K562 (cell line): Measurements from ENCODE around the gene RINL. TPM values are rescaled to one million over a fixed set of nuclear protein-coding genes. Genes with fewer than 3 reads are reported as not detected.

Experiments used
- ATAC-seq: fragments of 200-7000 bp; cut with Tn5 transposase; 3 replicates; pipeline ENCODE4 v1.9.1; 2020; ENCODE audit warnings: moderate library complexity
- BruUV-seq: library from RNA; stranded (reverse); fragments of 400-500 nt; replicated peaks from 2 replicates; lab custom pipeline; 2021; lab: Mats Ljungman, UMichigan
- CTCF ChIA-PET: fragments of 300-600 bp; formaldehyde crosslinking; extraction: SDS; loops from one replicate; lab custom pipeline; 2021; ENCODE audit warnings: low intra/inter-chr PET ratio; lab: Yijun Ruan, JAX
- POLR2A ChIA-PET: fragments of 300-600, 350-650 bp; sonication (Branson Sonifier 250); formaldehyde crosslinking; extraction: SDS; loops from one replicate; lab custom pipeline; 2021; ENCODE audit warnings: antibody characterized with exemption, inconsistent platforms; lab: Yijun Ruan, JAX
- DNase-seq, 4 experiments: peaks; one replicate each; pipeline versions ENCODE4 v3.0.0 to v3.0.0-alpha.2; 2011 to 2018; ENCODE audit warnings: low spot score in 3 of 4, mixed read lengths in 3 of 4; ENCODE audit errors: extremely low read depth in 1 of 4
- FAIRE-seq: peaks from 2 replicates; lab custom pipeline; 2011; peaks lifted over from hg19 to GRCh38; lab: Jason Lieb, UNC
- H2AFZ ChIP-seq: 2 replicates; pipeline ENCODE4 v1.6.0; 2011; ENCODE audit warnings: low read depth, low read length, control low read depth, inconsistent platforms
- H3K27ac ChIP-seq: fragments of 200-600 bp; 3 replicates; pipeline ENCODE4 v1.8.0; 2011; ENCODE audit warnings: low read depth, mild to moderate bottlenecking, control low read depth, inconsistent platforms, low read length, moderate library complexity, mixed read lengths; ENCODE audit errors: extremely low read depth
- H3K27me3 ChIP-seq, 2 experiments: fragments of 300-600 bp in 1 of 2; 2 replicates in 1 of 2; 3 replicates in 1 of 2; pipeline versions ENCODE4 v1.6.0 to v1.8.0; 2011; ENCODE audit warnings: inconsistent platforms in 2 of 2, low read length in 2 of 2, mild to moderate bottlenecking in 1 of 2, mixed read lengths in 1 of 2, moderate library complexity in 1 of 2; ENCODE audit not compliant: control insufficient read depth in 2 of 2, insufficient read depth in 2 of 2
- H3K36me3 ChIP-seq: fragments of 300-600 bp; 3 replicates; pipeline ENCODE4 v1.8.0; 2011; ENCODE audit warnings: mild to moderate bottlenecking, low read length, inconsistent platforms; ENCODE audit not compliant: control insufficient read depth, insufficient read depth
- H3K4me1 ChIP-seq, 2 experiments: fragments of 200-600 bp in 1 of 2; replicated peaks in 1 of 2; 2 replicates in 1 of 2; 3 replicates in 1 of 2; pipeline versions ENCODE4 v1.5.1 to v1.8.0; 2011; ENCODE audit warnings: inconsistent platforms in 2 of 2, low read length in 2 of 2, mild to moderate bottlenecking in 1 of 2, mixed read lengths in 1 of 2, moderate library complexity in 1 of 2; ENCODE audit not compliant: control insufficient read depth in 2 of 2, insufficient read depth in 2 of 2
- H3K4me2 ChIP-seq: 2 replicates; pipeline ENCODE4 v1.6.1; 2011; ENCODE audit warnings: low read length, control low read depth, inconsistent platforms, mixed read lengths; ENCODE audit not compliant: insufficient read depth
- H3K4me3 ChIP-seq: fragments of 200-600 bp; sonication (generic), shearing (Covaris generic); 2 replicates; pipeline ENCODE4 v1.5.1; 2016; ENCODE audit warnings: control low read depth, inconsistent platforms
- H3K79me2 ChIP-seq: fragments of 200-600 bp; 3 replicates; pipeline ENCODE4 v1.8.0; 2011; ENCODE audit warnings: low read length, inconsistent platforms; ENCODE audit not compliant: control insufficient read depth, insufficient read depth
- H3K9ac ChIP-seq, 2 experiments: 2 replicates each; pipeline versions ENCODE4 v1.6.0 to v1.6.1; 2011; ENCODE audit warnings: low read depth in 2 of 2, low read length in 2 of 2, control low read depth in 1 of 2, inconsistent platforms in 1 of 2, mild to moderate bottlenecking in 1 of 2, mixed read lengths in 1 of 2; ENCODE audit not compliant: insufficient read depth in 1 of 2
- H3K9me1 ChIP-seq: one replicate; pipeline ENCODE4 v1.6.0; 2011; ENCODE audit warnings: inconsistent platforms, mild to moderate bottlenecking, low read length, moderate library complexity; ENCODE audit not compliant: control insufficient read depth, insufficient read depth
- H3K9me3 ChIP-seq: replicated peaks from 2 replicates; pipeline ENCODE4 v1.5.1; 2011; ENCODE audit warnings: low read depth, low read length, inconsistent platforms; ENCODE audit not compliant: control insufficient read depth, insufficient read depth
- H4K20me1 ChIP-seq: replicated peaks from 2 replicates; pipeline ENCODE4 v1.6.1; 2011; ENCODE audit warnings: low read length, inconsistent platforms, mixed read lengths; ENCODE audit not compliant: control insufficient read depth, insufficient read depth
- CTBP1 ChIP-seq: fragments of 450-650 bp; IDR thresholded peaks from 2 replicates; pipeline ENCODE4 v1.6.1; 2016; ENCODE audit warnings: borderline replicate concordance
- SMAD3 ChIP-seq: fragments of 450-650 bp; formaldehyde crosslinking; conservative IDR thresholded peaks from 2 replicates; pipeline ENCODE4 v1.4.0; 2020; ENCODE audit warnings: mild to moderate bottlenecking
- ZNF280B ChIP-seq: fragments of 250-450 bp; sonication (Bioruptor Pico); IDR thresholded peaks from 2 replicates; pipeline ENCODE4 v1.5.1; 2021; ENCODE audit warnings: mild to moderate bottlenecking
- WGBS: fragments of 100-300 bp; shearing (Covaris generic); methylation state at CpG from one replicate; pipeline ENCODE4 v1.1.6; 2016; ENCODE audit warnings: low coverage, mixed read lengths; ENCODE audit not compliant: insufficient coverage; ENCODE audit errors: missing lambda C conversion rate; 5-methylcytosine and 5-hydroxymethylcytosine counted together
- in situ Hi-C: fragments of 300-500 bp; cut with MboI; formaldehyde crosslinking; loops from 4 replicates; pipeline ENCODE4 v1.15.0; 2018; ENCODE audit warnings: inconsistent platforms, mixed read lengths
- intact Hi-C: fragments of 100-400 bp; cut with micrococcal nuclease; formaldehyde crosslinking; loops from 2 replicates; pipeline ENCODE4 v1.14.2; 2022
- polyA plus RNA-seq, 8 experiments: library from polyadenylated mRNA; depleted of rRNA in 4 of 8; stranded (reverse) in 5 of 8; unstranded in 3 of 8; fragments of >200 nt; fragmentation: Nextera tagmentation in 2 of 8; fragmentation: Illumina TruSeq in 1 of 8; extraction: Ambion mirVana in 2 of 8; extraction: Trizol in 1 of 8; gene quantifications; 2 replicates each; pipeline versions ENCODE4 v1.2.1 to v1.2.3, GENCODE V29; 2011 to 2014; ENCODE audit warnings: inconsistent platforms in 1 of 8, missing spikeins in 1 of 8
- total RNA-seq, 7 experiments: library from RNA; depleted of rRNA in 6 of 7; stranded (reverse); fragments of >200 nt in 6 of 7; fragmentation: Illumina TruSeq in 2 of 7; extraction: Trizol in 2 of 7; gene quantifications; 2 replicates each; pipeline versions ENCODE4 v1.2.1 to v1.2.3, GENCODE V29; 2011 to 2021; ENCODE audit warnings: low replicate concordance in 1 of 7
- TF ChIP-seq, protein P1 (sequence below): sonication (generic); IDR thresholded peaks from 2 replicates; pipeline ENCODE4 v1.6.1; 2016

RINL gene
- total and polyA plus RNA-seq, 9 of the 15 experiments (the other 6 are each of a cell fraction or from before 2014, with no cell fraction given) = 0.82 to 10.9 (median 4.9) TPM

GRCh38 chr19:38889803-38890202 lies 11.7 kb upstream of the RINL start:
- Histone ChIP-seq H3K9me1 (no peaks in the 10 kb centered on the region), H3K27me3 (no peaks in the 10 kb centered on the region), H3K27ac (no peak overlapping the region), H3K4me2 (no peak overlapping the region), H3K79me2 (no peaks in the 10 kb centered on the region), H3K36me3 (peaks cover 23% of the 10 kb centered on the region; the same call in 2 of the 3 replicates), H3K4me1 (peaks cover 7 to 25% of the 10 kb centered on the region in 2 experiments; a peak in 4 of 5 replicates), H3K9ac (no peak overlapping the region), H2AFZ (no peak overlapping the region), H3K4me3 (no peak overlapping the region), H3K9me3 (no peaks in the 10 kb centered on the region), H4K20me1 (no peaks in the 10 kb centered on the region)
- intact Hi-C loops = no loop called here
- ChIA-PET POLR2A (interaction anchor here (0.6 to 2.2 kb wide), 2 partner anchors 10 to 972 kb away, joined by 4 to 8 read pairs; partner anchors contain the start of genes NFKBIB and SIRT2), CTCF (no interaction called here)
- no TSS peak for BruUV-seq
- TF ChIP-seq, protein P1, sequence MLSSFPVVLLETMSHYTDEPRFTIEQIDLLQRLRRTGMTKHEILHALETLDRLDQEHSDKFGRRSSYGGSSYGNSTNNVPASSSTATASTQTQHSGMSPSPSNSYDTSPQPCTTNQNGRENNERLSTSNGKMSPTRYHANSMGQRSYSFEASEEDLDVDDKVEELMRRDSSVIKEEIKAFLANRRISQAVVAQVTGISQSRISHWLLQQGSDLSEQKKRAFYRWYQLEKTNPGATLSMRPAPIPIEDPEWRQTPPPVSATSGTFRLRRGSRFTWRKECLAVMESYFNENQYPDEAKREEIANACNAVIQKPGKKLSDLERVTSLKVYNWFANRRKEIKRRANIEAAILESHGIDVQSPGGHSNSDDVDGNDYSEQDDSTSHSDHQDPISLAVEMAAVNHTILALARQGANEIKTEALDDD = no peak
- no peak for TF ChIP-seq ZNF280B (CRISPR knock-in tag)
- TF ChIP-seq SMAD3 = no peak
- no peak for TF ChIP-seq CTBP1
- 82% methylated on average over 8 of the region's 8 CpGs for WGBS
- DNase-seq (no peak), ATAC-seq (no peak), FAIRE-seq (no peak)
- in situ Hi-C loops = no loop called here
